Neural progenitor cell (in vitro differentiated cells): Measurements from ENCODE around the gene SLC2A13.

ENCODE experiments used
- EZH2 ChIP-seq: fragments of 200-600 bp; sonication (generic); IDR thresholded peaks from 2 replicates; pipeline ENCODE4 v1.6.1; 2017; ENCODE audit warnings: antibody characterized with exemption, mild to moderate bottlenecking, moderate library complexity
- TF ChIP-seq, protein P1 (sequence below): fragments of 200-600 bp; sonication (generic); IDR thresholded peaks from 2 replicates; pipeline ENCODE4 v1.5.1; 2017; ENCODE audit warnings: antibody characterized with exemption, mild to moderate bottlenecking

DNA sequence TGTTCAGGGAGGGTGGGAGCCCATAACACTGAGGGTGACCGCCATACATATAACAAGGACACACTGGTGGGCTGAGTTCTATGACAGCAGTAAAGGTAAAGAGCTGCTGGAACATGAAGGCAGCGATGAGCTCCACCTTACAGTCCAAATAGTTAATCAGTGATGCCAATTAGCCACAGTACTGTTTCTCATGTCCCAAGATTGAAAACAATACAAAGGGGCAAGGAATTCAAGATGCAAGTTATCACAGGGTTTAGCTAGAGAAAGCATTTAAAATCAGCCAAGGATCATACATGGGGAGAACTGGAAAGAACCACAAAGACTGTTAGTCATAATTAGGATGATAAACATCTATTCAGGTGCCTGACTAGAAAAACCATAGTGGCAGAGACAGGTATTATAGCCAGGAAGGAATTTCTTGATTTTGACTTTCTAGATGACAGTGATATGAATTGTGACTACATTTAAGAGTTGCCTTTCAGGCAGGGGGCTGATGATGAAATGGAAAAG, 221.2 kb downstream of the SLC2A13 start:
- TF ChIP-seq, protein P1, sequence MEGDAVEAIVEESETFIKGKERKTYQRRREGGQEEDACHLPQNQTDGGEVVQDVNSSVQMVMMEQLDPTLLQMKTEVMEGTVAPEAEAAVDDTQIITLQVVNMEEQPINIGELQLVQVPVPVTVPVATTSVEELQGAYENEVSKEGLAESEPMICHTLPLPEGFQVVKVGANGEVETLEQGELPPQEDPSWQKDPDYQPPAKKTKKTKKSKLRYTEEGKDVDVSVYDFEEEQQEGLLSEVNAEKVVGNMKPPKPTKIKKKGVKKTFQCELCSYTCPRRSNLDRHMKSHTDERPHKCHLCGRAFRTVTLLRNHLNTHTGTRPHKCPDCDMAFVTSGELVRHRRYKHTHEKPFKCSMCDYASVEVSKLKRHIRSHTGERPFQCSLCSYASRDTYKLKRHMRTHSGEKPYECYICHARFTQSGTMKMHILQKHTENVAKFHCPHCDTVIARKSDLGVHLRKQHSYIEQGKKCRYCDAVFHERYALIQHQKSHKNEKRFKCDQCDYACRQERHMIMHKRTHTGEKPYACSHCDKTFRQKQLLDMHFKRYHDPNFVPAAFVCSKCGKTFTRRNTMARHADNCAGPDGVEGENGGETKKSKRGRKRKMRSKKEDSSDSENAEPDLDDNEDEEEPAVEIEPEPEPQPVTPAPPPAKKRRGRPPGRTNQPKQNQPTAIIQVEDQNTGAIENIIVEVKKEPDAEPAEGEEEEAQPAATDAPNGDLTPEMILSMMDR = no peak
- no peak for TF ChIP-seq EZH2
